ENCODE measurements around the gene TNFAIP8L3. TPM values are rescaled to one million over a fixed set of nuclear protein-coding genes. Genes with fewer than 3 reads are reported as not detected.

The TNFAIP8L3 gene
- total and polyA plus RNA-seq, 8 donors = 0.58 to 12.5 (median 5.9) TPM; not detected in 1

DNA sequence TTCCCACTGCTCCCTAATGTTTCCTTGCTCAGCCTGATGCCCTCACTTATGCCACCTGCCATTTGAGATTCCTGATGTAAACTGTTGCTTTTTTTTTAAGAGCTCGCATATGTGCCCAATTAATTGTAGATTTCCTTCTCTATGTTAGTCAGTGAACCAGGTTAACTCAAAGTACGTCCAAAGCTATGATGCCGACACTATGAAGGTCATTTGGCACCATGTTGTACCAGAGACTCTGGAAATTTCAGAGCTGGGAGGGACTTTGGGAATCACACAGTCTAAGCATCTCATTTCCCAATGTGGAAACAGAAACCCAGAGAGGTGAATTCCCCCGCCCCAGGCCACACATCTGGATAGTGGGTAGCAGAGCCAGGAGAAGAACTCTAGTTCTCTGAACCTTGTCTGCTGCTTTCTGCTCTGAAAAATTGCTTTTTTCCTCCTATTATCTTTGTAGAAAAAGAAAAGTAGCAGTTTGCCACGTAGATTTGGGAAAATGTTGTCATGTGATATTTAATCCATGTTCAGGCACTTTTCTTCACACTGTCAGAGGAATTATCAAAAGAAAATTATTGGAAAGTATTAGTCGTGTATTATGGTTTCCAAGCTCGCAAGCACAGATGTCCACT, 38.5 kb upstream of the TNFAIP8L3 start:
- H3K27ac ChIP-seq = peak overlapping the region in 2 of 5 donors; percentile 13 to 66
- H3K36me3 ChIP-seq = no peaks in the 10 kb centered on the region
- TF ChIP-seq, protein P1, sequence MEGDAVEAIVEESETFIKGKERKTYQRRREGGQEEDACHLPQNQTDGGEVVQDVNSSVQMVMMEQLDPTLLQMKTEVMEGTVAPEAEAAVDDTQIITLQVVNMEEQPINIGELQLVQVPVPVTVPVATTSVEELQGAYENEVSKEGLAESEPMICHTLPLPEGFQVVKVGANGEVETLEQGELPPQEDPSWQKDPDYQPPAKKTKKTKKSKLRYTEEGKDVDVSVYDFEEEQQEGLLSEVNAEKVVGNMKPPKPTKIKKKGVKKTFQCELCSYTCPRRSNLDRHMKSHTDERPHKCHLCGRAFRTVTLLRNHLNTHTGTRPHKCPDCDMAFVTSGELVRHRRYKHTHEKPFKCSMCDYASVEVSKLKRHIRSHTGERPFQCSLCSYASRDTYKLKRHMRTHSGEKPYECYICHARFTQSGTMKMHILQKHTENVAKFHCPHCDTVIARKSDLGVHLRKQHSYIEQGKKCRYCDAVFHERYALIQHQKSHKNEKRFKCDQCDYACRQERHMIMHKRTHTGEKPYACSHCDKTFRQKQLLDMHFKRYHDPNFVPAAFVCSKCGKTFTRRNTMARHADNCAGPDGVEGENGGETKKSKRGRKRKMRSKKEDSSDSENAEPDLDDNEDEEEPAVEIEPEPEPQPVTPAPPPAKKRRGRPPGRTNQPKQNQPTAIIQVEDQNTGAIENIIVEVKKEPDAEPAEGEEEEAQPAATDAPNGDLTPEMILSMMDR (IDR thresholded peaks at IDR 0.05) = no peak
- no peak for TF ChIP-seq EP300 (IDR thresholded peaks at IDR 0.05)
- no peak for TF ChIP-seq POLR2AphosphoS5 (IDR thresholded peaks at IDR 0.05)
- no peak for TF ChIP-seq POLR2A (IDR thresholded peaks at IDR 0.05)
- no peaks in the 10 kb centered on the region for H3K9me3 ChIP-seq
- intact Hi-C loops (cut with DNase I; ENCODE audit: low total_unique reads) = no loop called here
- H3K27me3 ChIP-seq = no peaks in the 10 kb centered on the region
- WGBS, 5 donors = 65 to 71% (median 66%) methylated on average over 7 of the region's 7 CpGs
- peaks cover 0 to 4% (median 0%) of the 10 kb centered on the region in 4 donors for H3K4me1 ChIP-seq
- DNase-seq = no peak
- H3K4me3 ChIP-seq = no peak overlapping the region

DNA sequence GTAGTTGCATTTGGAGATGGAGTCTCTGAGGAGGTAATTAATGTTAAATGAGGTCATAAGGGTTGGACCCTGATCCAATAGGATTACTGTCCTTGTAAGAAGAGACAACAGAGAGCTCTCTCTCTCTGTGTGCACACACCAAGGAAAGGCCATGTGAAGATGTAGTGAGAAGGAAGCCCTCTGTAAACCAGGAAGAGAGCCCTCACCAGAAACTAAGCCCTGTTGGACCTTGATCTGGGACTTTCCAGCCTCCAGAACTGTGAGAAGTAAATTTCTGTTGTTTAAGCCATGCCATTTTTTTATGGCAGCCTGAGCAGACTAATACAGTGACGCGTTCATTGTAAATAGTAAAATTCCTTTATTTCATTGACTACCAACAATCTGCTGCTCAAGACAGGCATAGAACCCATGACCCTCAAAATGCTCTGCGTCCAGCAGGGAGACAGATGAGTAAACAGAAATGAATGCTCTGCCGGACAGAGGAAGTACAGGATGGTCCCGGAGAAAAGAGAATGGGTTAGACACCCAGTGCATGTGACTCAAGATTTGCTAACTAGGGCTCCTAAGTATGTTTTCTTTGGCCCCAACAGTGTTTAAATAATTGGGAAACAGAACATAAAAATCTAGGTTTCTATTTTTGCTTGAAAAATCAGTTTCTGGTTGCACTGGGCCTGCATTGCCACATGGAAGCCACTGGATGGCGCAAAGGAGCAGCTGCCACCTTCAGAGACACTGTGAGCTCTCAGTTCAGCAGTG, 37.9 kb upstream of the TNFAIP8L3 start:
- Histone ChIP-seq H3K9me3 (no peaks in the 10 kb centered on the region), H3K4me1 (peaks cover 0 to 4% (median 0%) of the 10 kb centered on the region in 4 donors), H3K4me3 (no peak overlapping the region), H3K27ac (peak overlapping the region in 2 of 5 donors; percentile 33 to 66), H3K27me3 (no peaks in the 10 kb centered on the region), H3K36me3 (no peaks in the 10 kb centered on the region)
- intact Hi-C loops (cut with DNase I; ENCODE audit: low total_unique reads) = no loop called here
- WGBS, 5 donors = 54 to 65% (median 62%) methylated on average over 6 of the region's 6 CpGs
- TF ChIP-seq POLR2AphosphoS5 (IDR thresholded peaks at IDR 0.05) (peak in 2 of 3 donors; percentile 22), POLR2A (IDR thresholded peaks at IDR 0.05) (no peak), EP300 (IDR thresholded peaks at IDR 0.05) (no peak)
- TF ChIP-seq, protein P1 (IDR thresholded peaks at IDR 0.05) = peak in 5 of 7 experiments; percentile 11 to 60 (median 45)
- peak in 1 of 2 donors; percentile 38 for DNase-seq

DNA sequence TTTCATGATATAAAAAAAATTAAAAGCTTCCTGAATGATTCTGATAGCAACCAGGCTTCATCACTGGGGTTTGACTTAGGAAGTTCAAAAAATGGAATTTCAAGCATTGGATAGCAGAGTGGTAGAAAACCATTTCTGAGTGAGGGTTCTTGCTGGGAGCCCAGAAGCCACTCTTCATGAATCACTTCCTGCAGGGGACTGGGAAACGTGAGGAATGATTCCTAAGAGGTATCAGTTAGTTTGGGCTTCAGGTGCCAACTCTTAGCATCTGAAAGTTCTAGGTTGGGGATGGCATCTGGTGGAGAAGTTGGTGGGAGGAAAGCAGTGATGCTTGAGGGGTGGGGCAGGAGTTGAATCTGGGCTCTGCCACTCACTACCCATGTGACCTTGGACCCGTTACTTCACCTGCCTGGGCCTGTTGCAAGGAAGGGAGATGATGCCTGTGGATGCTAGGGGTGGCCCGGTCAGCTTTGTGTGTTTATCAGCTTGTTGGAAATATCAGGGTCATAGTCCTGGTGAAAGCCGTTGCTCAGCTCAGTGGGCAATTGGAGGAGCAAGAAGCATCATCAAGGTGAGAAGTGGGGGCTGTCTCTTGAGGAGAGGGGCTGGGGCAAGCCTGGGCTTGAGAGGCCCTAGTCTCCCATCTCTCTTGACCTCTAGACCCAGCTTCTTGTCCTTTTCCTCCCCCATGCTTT, 37.0 kb upstream of the TNFAIP8L3 start:
- intact Hi-C loops (cut with DNase I; ENCODE audit: low total_unique reads) = no loop called here

DNA sequence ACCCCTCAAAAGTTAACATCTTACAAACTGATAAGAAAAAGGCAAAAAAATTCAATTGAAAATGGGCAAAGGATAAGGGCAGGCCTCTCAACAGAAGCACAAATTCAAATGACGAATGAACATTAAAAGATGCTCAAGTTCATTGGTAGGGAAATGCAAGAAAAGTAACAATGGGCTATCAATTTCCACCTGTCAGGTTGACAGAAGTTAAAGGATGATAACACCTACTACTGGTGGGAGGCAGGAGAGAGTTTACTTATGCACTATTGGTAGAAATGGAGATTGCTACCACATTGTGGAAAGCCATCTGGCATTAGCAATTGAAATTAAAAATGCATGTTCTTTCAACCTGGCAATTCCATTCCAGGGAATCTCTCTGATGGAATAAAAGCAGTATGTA, 35.6 kb upstream of the TNFAIP8L3 start:
- H3K4me1 ChIP-seq = peaks cover 0 to 4% (median 0%) of the 10 kb centered on the region in 4 donors
- intact Hi-C loops (cut with DNase I; ENCODE audit: low total_unique reads) = no loop called here
- TF ChIP-seq, protein P1 (IDR thresholded peaks at IDR 0.05) = no peak
- TF ChIP-seq EP300 (IDR thresholded peaks at IDR 0.05) = no peak
- TF ChIP-seq POLR2A (IDR thresholded peaks at IDR 0.05) = no peak
- TF ChIP-seq POLR2AphosphoS5 (IDR thresholded peaks at IDR 0.05) = no peak
- no peaks in the 10 kb centered on the region for H3K36me3 ChIP-seq
- no peaks in the 10 kb centered on the region for H3K9me3 ChIP-seq
- no peaks in the 10 kb centered on the region for H3K27me3 ChIP-seq
- WGBS, 5 donors = 91 to 100% (median 95%) methylated on average over 1 of the region's 1 CpG
- no peak overlapping the region for H3K4me3 ChIP-seq
- DNase-seq = no peak
- H3K27ac ChIP-seq = no peak overlapping the region

More for the DNA sequence above, 37.0 kb upstream of the TNFAIP8L3 start:
- Histone ChIP-seq H3K36me3 (no peaks in the 10 kb centered on the region), H3K4me1 (peaks cover 0 to 4% (median 0%) of the 10 kb centered on the region in 4 donors), H3K27me3 (no peaks in the 10 kb centered on the region), H3K4me3 (no peak overlapping the region), H3K9me3 (no peaks in the 10 kb centered on the region), H3K27ac (no peak overlapping the region)
- no peak for DNase-seq
- WGBS, 5 donors = 62 to 80% (median 73%) methylated on average over 4 of the region's 4 CpGs
- no peak for TF ChIP-seq POLR2A (IDR thresholded peaks at IDR 0.05)
- no peak for TF ChIP-seq EP300 (IDR thresholded peaks at IDR 0.05)
- TF ChIP-seq POLR2AphosphoS5 (IDR thresholded peaks at IDR 0.05) = no peak
- TF ChIP-seq, protein P1 (IDR thresholded peaks at IDR 0.05) = no peak
